BE2C (cell line): ENCODE results near the gene ASNSD1.
"Not testable (repeated sequence)": the region's sequence is repeated elsewhere in the genome, so short reads cannot be mapped to it uniquely, and the experiment has no call there.

Source experiments
- DNase-seq: peaks from one replicate; pipeline ENCODE4 v3.0.0-alpha.2; 2020
- H3K27me3 ChIP-seq: fragments of 250-450 bp; sonication (Bioruptor Pico); 2 replicates; pipeline ENCODE4 v1.5.1; 2020; ENCODE audit warnings: mild to moderate bottlenecking
- H3K36me3 ChIP-seq: fragments of 250-450 bp; sonication (Bioruptor Pico); 2 replicates; pipeline ENCODE4 v1.5.1; 2020; ENCODE audit warnings: mild to moderate bottlenecking
- H3K4me1 ChIP-seq: fragments of 250-450 bp; sonication (Bioruptor Pico); 2 replicates; pipeline ENCODE4 v1.5.1; 2020
- H3K4me3 ChIP-seq: 2 replicates; pipeline ENCODE4 v1.5.1; 2011; ENCODE audit warnings: low read depth, low read length
- H3K9me3 ChIP-seq: fragments of 250-450 bp; sonication (Bioruptor Pico); 2 replicates; pipeline ENCODE4 v1.5.1; 2020
- TF ChIP-seq, protein P1 (sequence below): IDR thresholded peaks from 2 replicates; pipeline ENCODE4 v1.5.1; 2012; ENCODE audit warnings: mild to moderate bottlenecking, low read depth, low read length

Gene ASNSD1

DNA sequence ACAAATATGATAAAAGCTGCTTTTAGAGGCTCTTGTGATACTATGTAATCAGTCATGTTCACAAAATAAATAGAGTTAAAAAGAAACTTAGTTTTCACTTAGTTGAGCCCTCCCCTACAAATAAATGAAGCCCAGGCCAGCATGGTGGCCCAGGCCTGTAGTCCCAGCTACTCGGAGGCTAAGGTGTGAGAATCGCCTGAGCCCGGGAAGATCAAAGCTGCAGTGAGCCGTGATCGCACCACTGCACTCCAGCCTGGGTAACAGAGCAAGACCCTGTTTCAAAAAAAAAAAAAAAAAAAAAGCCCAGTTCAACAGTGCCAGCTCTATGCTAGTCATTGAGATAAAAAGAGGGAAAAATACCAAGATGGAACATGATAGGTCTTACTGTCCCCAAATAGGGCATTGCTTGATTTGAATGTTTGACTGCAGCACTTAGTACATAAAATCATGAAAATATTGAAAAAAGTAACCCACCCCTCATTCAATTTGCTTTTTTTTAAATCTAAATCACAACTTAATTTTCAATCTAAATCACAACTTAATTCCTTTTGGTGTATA is 1.5 kb downstream of the ASNSD1 start:
- no peaks in the 10 kb centered on the region for H3K9me3 ChIP-seq
- no peaks in the 10 kb centered on the region for H3K27me3 ChIP-seq
- peaks cover 18% of the 10 kb centered on the region for H3K36me3 ChIP-seq
- H3K4me1 ChIP-seq, result no peaks in the 10 kb centered on the region
- TF ChIP-seq, protein P1, sequence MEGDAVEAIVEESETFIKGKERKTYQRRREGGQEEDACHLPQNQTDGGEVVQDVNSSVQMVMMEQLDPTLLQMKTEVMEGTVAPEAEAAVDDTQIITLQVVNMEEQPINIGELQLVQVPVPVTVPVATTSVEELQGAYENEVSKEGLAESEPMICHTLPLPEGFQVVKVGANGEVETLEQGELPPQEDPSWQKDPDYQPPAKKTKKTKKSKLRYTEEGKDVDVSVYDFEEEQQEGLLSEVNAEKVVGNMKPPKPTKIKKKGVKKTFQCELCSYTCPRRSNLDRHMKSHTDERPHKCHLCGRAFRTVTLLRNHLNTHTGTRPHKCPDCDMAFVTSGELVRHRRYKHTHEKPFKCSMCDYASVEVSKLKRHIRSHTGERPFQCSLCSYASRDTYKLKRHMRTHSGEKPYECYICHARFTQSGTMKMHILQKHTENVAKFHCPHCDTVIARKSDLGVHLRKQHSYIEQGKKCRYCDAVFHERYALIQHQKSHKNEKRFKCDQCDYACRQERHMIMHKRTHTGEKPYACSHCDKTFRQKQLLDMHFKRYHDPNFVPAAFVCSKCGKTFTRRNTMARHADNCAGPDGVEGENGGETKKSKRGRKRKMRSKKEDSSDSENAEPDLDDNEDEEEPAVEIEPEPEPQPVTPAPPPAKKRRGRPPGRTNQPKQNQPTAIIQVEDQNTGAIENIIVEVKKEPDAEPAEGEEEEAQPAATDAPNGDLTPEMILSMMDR, result no peak
- H3K4me3 ChIP-seq, result peak overlapping the region; percentile 98
- no peak for DNase-seq

DNA sequence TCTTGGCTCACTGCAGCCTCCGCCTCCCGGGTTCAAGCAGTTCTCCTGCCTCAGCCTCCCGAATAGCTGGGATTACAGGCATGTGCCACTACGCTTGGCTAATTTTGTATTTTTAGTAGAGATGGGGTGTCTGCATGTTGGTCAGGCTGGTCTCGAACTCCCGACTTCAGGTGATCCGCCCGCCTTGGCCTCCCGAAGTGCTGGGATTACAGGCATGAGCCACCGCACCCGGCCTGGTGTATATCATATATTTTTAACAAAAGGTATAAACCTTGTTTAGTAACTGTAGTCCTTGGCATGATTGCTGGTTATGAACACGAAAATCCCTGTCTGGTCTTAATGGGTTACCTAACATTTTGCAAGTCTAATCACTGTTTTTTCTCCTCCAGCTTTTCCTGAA is 2.1 kb downstream of the ASNSD1 start:
- not testable (repeated sequence) for H3K27me3 ChIP-seq, H3K4me3 ChIP-seq, H3K9me3 ChIP-seq, H3K4me1 ChIP-seq, DNase-seq
- peaks cover 24% of the 10 kb centered on the region for H3K36me3 ChIP-seq

DNA sequence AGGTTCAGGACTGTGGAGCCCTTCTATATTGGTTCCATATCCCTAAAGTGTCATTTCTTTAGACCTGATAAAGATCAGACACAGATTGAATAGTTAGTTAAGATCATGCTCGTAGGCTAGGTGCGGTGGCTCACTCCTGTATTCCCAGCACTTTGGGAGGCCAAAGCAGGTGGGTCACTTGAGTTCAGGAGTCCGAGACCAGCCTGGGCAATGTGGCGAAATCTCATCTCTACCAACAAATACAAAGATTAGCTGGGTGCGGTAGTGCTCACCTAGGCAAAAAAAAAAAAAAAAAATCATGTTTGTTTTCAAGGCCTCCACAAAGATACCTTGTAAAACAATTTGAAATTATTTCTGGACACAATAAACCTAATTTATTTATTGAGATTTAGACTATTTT is 8.7 kb downstream of the ASNSD1 start:
- no peak for DNase-seq
- Histone ChIP-seq H3K4me3 (no peak overlapping the region), H3K4me1 (no peaks in the 10 kb centered on the region; the same call in 1 of the 2 replicates), H3K9me3 (no peaks in the 10 kb centered on the region), H3K27me3 (no peaks in the 10 kb centered on the region), H3K36me3 (peaks cover 36% of the 10 kb centered on the region)
- TF ChIP-seq, protein P1, result no peak

DNA sequence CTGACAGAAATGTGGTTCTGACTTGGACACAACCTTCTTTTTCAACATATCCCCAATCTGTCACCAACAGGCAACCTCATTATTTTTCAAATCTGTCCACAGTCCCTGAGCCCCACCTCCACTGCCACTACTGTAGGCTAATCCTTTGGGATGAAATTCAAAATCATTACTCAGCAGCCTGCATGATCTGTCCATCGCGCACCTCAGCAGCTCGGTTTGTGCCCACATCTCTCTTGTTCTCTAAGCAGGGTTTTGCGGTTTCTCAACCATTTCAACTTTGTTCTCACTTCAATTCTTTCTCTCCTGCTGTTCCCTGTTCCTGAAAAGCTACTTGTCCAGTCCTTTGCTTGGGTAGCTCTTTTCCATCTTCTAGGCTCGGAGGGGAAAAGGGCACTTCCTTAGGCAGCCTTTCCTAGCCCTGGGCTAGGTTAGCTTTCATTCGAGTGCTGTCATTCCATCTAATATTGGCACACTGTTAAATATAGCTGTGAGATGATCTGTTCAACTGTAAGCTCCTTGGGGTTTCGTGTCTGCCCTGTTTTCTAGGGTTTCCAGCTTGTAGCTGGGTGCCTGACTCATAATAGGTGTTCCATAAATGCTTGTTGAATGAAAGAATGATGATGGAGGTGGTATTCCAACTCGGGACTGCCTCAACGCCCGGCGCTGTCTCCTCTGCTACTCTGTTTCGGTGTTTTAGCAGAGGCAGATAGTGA is 12.6 kb downstream of the ASNSD1 start:
- Histone ChIP-seq H3K4me3 (peak overlapping the region; percentile 78), H3K4me1 (no peaks in the 10 kb centered on the region; the same call in 1 of the 2 replicates), H3K36me3 (peaks cover 8% of the 10 kb centered on the region), H3K9me3 (no peaks in the 10 kb centered on the region), H3K27me3 (no peaks in the 10 kb centered on the region)
- no peak for DNase-seq
- TF ChIP-seq, protein P1, result no peak

DNA sequence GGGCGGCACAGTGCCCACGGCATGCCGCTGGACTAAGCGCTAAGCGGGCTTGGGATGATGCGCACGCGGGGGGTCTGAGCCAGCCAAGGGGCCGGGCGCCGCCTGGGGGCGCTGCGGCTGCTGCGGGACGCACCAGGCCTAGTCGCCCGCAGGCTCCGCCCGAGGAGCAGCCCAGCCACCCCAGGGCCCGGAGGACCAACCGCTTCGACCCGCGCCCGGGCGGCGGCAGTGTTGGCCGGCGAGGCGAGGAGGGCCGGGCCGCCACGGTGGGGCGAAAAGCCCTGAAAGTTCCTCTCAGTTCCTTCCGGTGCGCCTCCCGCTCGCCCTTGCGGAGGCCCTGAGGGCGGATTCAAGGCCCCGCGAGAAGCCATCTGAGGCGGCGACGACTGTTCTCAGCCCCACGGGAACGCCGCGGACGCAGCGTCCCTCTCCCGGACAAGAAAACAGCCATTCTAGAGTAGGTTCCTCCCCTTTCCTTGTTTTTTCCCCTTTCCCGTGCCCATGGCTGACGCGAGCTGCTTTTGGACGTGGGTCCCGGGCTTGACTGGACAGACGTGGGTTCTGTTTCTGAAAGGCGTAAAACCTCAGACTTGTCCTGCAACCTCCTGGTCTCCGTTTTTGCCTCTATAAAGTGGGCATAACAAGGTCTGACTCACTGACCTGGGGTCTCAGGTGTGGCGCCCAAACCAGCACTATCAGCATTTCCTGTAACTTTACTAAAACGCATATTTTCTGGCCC is 13.3 kb downstream of the ASNSD1 start, which contains the start of gene ANKAR:
ANKAR (plus strand) TSS at position 297 of the 739 bp plus-strand sequence. CDS start 1,821 bp downstream, outside the sequence.
- DNase-seq, result peak; percentile 95

DNA sequence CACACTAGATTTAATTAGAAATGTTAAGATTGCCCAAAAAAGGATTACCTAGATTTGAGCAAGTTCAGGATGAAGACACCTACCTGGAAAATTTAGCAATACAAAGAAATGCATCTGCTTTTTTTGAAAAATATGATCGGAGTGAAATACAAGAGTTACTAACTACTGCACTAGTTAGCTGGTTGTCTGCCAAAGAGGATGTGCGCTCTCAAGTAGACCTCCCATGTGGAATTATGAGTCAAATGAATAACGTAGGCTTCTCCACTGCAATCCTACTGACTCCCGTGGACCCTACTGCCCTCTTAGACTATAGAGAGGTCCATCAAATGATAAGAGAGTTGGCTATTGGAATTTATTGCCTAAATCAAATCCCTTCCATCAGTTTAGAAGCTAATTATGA is 15.2 kb downstream of the ASNSD1 start:
- Histone ChIP-seq H3K36me3 (no peaks in the 10 kb centered on the region; the same call in 1 of the 2 replicates), H3K4me3 (no peak overlapping the region), H3K9me3 (no peaks in the 10 kb centered on the region), H3K27me3 (no peaks in the 10 kb centered on the region), H3K4me1 (no peaks in the 10 kb centered on the region; the same call in 1 of the 2 replicates)
- DNase-seq, result no peak
- TF ChIP-seq, protein P1, result no peak

More for the DNA sequence above, 13.3 kb downstream of the ASNSD1 start, which contains the start of gene ANKAR:
- peak within 1 kb of the TSS; percentile 78 for H3K4me3 ChIP-seq
- no peaks in the 10 kb centered on the region; the same call in 1 of the 2 replicates for H3K4me1 ChIP-seq
- peaks cover 4% of the 10 kb centered on the region for H3K36me3 ChIP-seq
- H3K27me3 ChIP-seq, result no peaks in the 10 kb centered on the region
- TF ChIP-seq, protein P1, result peak; percentile 71
- no peaks in the 10 kb centered on the region for H3K9me3 ChIP-seq
